GM12873 (cell line): ENCODE results near the gene NOL4L.

Experiments used
- TF ChIP-seq, protein P1 (sequence below): IDR thresholded peaks from 2 replicates; pipeline ENCODE4 v1.5.1; 2012; ENCODE audit warnings: low read depth, mild to moderate bottlenecking, moderate library complexity, low read length, control low read depth; ENCODE audit not compliant: insufficient read depth; ENCODE audit errors: missing control alignments

NOL4L gene

DNA sequence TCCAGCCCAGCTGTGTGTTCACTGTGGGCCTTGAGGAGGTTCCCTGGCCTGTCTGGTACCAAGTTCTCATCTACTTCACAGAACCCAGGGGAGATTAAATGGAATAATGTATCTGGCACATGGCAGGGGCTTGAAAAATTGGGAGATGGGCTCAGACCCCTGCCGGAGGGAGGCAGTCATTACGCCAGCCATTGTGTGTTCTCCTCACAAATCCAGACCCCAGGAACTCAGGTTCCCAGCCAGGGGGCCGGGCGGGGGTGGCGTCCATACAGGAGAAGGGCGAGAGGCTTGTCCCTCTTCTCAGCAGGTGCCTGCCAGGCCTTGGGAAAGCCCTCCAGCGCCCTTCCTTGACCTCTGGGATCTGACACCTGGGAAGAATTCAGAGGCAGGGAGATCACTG is 8.1 kb downstream of the NOL4L start:
- TF ChIP-seq, protein P1, sequence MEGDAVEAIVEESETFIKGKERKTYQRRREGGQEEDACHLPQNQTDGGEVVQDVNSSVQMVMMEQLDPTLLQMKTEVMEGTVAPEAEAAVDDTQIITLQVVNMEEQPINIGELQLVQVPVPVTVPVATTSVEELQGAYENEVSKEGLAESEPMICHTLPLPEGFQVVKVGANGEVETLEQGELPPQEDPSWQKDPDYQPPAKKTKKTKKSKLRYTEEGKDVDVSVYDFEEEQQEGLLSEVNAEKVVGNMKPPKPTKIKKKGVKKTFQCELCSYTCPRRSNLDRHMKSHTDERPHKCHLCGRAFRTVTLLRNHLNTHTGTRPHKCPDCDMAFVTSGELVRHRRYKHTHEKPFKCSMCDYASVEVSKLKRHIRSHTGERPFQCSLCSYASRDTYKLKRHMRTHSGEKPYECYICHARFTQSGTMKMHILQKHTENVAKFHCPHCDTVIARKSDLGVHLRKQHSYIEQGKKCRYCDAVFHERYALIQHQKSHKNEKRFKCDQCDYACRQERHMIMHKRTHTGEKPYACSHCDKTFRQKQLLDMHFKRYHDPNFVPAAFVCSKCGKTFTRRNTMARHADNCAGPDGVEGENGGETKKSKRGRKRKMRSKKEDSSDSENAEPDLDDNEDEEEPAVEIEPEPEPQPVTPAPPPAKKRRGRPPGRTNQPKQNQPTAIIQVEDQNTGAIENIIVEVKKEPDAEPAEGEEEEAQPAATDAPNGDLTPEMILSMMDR = no peak

DNA sequence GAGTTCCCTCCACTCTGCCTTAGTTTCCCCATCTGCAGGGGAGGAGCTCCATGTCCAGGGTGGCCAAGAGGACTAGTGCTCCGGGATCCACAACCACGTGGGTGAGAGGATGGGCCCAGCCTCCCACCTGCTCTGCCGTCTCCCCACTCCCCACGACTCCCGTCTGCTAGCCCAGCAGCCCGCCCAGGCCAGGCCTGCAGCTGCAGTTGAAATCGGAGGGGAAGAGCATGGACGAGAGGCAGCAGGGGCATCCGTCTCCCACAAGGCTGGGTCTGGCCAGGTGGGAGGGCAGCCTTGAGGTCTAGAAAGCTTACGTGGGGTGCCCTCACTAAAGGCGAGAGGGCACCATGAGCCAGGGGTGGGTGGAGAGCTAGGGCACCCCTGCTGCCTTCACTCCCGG is 8.6 kb downstream of the NOL4L start:
- TF ChIP-seq, protein P1 = no peak

DNA sequence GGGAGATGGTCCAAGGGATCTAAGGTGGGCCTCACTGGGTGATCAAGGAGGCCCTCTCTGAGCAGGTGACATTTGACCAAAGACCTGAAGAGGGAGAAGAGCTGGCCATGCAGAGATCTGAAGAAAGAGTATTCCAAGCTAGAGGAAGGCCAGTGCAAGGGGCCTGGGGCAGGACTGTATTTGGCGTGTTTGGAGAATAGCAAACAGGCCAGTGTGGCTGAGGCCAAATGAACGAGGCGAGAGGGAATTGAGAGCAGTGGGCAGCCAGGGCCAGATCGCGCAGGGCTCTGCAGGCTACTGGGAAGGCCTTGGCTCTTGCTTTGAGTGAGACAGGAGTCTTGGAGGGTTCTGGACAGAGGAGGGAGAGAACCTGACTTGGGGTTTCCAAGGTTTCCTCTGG is 9.3 kb downstream of the NOL4L start:
- TF ChIP-seq, protein P1 = no peak

DNA sequence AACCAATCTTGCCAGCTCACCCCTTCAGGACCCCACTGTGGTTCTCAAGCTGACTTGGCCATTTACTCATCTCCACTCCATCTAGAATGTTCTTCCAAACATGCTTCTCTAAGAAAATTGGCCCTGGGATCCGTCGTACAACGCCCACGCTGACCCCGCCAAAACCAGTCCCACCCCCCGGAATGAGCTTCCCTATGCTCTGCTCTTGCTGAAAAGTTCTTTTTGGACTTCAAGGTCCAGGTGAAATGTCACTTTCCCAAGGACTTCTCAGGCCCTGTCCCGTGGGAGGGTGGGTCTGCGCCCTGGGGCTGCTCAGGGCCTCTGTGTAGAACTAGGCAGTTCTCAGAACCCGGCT is 9.9 kb downstream of the NOL4L start:
- TF ChIP-seq, protein P1 = no peak

DNA sequence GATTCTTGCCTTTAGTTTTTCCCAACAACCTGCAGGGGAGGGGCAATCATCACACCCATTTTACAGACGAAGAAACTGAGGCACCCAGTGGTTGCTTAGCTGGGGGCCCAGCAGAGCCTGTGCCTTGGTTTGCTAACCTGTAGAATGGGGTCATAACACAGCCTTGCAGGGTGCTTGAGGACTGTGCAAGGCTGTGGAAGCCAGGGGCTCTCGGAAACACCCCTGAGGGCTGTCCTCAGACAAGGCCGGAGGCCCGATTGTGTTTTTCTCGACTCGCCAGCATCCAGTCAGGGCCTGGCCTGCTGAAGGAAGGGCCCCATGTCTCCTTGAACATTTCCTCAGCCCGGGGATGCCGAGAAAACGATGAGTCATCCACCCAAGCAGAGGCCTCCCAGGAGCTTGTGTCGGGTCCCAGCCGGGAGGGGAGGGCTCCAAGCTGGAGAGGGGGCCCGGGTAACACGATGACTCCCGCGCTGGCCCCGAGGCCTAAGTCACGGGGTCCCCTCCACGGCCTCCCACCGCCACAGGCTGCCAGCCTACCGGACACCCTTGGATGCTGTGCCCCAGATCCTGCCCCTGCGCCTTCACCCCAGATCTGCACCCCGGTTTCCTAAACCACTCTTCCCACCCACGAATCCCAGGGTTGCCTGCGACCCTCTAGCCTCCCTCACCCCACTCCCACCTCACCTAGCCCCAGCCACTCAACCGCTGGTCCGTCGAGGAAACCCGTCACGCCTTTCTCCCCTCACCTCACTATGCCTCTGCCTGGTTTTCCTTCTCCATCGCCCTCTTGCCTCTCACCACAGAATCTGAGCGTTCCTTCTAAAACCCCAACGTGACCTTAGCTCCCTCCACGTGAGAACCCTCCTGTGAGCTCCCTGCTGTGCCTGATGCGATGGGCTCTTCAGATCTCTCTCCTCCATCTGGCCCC is 10.6 kb downstream of the NOL4L start:
- TF ChIP-seq, protein P1 = no peak

DNA sequence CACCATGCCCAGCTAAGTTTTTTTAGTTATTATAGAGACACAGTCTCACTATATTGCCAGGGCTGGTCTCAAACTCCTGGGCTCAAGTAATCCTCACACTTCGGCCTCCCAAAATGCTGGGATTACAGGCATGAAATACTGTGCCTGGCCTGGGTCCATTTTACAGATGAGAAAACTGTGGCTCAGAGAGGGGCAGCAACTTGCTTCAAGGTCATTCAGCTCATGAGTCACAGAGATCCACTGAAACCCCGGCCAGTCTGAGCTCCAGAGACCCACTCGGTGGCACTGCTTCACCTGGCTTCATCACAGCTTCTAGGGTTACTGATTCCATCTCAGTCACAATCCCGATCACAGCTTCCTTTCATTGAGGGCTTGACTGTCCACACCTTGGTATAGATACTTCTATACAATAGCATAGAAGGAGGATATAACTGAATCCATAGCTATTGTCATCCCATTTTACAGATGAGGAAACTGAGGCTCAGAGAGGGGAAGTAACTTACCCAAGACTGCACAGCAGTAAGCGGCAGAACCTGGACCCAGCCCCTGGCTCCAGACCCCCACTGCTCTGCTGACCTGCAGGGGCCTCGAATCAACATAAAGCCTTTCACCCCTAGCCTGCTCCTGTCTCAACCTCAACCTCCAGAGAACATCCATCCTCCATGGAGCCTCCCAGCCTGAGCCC is 11.8 kb downstream of the NOL4L start:
- TF ChIP-seq, protein P1 = no peak

DNA sequence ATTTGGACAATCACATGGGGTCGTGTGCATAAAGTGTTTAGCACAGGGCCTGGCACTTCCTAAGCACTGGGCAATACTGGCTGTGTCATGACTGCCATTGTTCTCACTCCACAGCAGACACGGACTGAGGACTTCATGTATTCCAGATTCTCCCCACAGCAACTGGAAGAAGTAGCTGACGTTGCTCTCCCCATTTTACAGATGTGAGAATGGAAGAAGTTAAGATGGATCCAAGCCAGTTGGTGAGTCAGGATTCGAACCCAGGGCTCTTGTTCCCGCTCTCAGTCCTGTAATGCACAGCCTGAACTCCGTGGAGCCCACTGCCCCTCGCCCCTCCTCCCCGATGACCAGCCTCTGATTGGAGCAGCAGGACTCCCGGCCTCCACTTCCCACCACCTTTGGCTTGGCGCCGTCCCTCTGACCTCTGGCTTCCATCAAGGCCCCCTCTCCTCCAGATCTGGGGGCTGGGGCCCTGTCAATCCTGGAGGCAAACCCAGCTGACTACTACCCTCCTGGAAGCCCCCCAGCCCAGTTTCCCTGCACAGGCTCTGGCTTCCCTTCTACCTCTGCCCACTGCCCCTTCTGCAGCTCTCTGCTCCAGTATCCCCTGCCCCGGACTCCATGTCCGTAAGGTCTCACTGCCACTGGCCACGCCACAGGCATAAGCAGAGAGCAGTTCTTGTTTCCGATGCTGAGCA is 12.7 kb downstream of the NOL4L start:
- TF ChIP-seq, protein P1 = no peak
